IPS DF 19.7 (cell line): Measurements from ENCODE around the gene ARHGAP35.
"Not testable (repeated sequence)": the region's sequence is repeated elsewhere in the genome, so short reads cannot be mapped to it uniquely, and the experiment has no call there.

Source experiments
- DNase-seq: peaks from one replicate; pipeline ENCODE4 v3.0.0-alpha.2; 2013; ENCODE audit warnings: low read depth, low spot score

ARHGAP35 gene

GRCh38 chr19:46860846-46861690 lies at the start of gene ARHGAP35:
Gene ARHGAP35 (plus strand): TSS chr19:46860997. CDS start chr19:46918676, 57,679 bp downstream.
- DNase-seq = no peak

- no peak for DNase-seq
Measured at GRCh38 chr19:46812977-46813838, 47.6 kb upstream of the ARHGAP35 start.

GRCh38 chr19:46813839-46814358 lies 46.9 kb upstream of the ARHGAP35 start:
- DNase-seq = no peak

DNA sequence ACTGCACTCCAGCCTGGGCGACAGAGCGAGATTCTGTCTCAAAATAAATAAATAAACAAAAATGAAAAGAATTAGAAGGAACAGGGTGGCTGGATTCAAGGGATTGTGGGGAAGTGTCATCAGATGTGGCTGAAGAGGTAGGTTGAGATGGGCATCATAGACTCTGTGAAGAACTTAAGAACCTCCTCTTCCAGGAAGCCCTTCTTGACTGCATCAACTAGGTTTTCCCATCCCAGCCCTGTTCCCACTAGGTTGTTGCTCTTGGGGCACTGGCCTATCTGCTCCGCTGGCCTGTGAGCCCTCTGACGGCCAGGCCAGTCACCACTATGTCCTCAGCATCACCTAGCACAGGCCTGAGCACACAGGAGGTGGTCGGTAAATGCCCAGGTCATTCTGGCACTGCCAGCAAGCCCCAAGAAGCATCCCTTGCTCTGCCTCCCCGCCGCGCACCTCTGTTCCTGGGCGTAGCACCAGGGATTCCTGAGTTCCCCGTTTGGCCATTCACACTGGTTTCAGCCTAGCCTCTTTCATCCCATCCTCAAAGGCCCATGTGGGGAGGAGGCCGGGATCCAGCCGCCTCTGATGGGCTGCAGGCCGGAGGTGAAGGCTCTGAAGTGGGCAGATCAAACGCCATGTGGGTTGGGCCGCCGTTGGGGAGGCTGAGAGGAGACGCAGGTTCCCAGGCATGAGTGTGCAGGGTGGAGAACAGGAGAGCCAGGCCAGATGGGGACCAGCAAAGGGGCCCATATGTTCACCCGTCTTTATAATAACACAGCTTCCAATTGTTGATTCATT lies 44.8 kb upstream of the ARHGAP35 start:
- no peak for DNase-seq

DNA sequence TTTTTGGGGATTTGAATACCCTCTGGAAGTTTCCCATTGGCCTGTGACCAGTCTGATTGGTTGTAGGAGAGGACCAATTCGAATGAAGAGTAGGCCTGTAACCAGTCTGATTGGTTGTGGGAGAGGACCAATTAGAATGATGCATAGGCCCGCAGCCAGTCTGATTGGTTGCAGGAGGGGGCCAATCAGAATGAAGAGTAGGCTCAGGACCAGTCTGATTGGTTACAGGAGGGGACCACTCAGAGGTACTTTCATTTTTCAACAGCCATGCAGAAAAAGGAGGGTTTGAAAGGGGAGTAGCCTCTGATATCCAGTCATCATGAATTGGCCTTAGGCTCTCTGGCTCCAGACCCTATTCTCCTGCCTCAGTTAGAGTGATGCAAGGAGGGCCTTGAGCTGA lies 42.0 kb upstream of the ARHGAP35 start:
- DNase-seq = peak; percentile 61

DNA sequence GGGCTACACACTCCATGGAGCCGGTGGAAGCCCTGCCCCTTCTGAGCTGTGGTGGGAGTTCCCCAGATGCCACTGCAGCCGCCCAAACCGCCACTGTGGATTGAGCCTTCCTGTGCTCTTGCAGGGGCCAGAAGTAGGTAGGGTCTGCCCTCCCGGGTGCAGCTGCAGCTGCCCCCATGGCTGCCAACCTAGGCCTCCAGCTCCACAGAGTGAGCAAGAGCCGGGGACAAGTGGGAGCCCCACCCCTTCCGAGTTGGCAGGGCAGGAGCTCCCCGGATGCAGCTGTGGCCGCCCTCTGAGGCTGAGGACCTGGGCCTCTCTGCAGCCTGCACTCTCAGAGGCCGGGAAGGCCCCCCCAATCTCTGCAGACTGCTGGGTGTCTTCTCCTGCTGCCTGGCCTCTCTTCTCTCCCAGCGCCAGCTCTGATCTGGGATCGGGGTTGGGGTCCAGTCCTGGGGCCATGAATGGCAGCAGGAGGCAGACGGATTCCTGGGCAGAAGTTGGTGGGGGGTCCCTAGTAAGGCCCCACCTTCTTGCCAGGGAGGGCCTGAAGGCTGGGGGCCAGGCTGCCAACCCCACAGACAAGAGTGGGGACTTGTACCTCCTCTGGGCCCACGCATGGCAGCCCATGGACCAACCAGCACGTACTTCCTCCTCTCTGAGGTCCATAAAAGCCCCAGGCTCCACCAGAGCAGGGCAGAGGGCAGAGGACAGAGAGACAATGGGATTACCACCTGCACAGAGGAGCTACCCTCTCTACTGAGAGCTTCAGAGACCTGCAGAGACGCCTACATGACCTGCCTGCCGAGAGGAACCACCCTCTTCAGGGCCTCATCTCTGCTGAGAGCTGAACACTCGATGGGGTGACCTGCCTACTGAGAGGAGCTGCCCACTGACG lies 39.0 kb upstream of the ARHGAP35 start:
- DNase-seq = no peak

GRCh38 chr19:46822410-46822787 lies 38.4 kb upstream of the ARHGAP35 start:
- not testable (repeated sequence) for DNase-seq

DNA sequence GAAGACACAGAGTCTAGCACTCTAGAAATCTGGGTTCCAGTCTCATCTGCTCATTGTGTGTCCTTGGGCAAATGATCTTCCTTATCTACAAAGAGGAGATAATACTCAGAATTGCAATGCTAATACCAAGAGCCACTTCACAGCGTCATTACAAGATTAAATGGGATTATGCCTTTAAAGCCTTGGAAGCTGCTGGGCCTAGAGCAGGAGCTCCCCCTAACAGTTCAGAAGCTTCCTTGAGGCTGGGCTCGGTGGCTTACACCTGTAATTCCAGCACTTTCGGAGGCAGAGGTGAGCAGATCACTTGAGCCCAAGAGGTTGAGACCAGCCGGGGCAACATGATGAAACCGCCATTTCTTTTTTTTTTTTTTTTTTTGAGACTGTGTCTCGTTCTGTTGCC lies 37.7 kb upstream of the ARHGAP35 start:
- no peak for DNase-seq

DNA sequence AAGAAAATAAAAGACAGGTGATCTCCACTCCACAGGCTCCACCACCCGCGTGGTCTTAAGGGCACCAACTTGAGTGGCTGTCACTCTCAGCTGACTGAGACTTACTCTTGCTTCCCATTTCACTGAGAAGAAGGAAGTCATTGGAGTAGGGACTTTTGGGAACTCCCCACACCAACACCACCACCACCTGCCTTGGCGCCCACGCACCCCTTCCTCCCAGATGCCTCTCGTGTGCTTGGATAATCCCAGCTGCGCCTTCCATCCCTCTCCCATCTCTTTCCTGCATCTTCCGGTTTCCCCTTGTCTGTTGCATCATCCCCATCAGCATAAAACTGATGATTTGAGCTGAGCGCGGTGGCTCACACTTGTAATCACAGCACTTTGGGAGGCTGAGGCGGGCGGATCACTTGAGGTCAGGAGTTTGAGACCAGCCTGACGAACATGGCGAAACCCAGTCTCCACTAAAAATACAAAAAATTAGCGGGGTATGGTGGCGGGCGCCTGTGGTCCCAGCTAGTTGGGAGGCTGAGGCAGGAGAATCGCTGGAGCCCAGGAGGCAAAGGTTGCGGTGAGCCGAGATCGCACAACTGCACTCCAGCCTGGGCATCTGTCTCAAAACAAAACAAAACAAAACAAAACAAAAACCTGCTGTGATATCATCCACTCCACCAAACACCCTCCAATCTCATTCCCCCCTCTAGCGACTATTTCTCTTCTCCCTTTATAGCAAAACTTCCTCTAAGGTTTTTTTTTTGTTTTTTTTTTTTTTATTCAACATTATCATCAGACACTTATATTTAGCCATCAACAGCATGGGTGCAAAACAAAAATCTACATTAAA lies 35.7 kb upstream of the ARHGAP35 start:
- no peak for DNase-seq

- DNase-seq = no peak
Measured at GRCh38 chr19:46825731-46826055, 35.1 kb upstream of the ARHGAP35 start.

DNA sequence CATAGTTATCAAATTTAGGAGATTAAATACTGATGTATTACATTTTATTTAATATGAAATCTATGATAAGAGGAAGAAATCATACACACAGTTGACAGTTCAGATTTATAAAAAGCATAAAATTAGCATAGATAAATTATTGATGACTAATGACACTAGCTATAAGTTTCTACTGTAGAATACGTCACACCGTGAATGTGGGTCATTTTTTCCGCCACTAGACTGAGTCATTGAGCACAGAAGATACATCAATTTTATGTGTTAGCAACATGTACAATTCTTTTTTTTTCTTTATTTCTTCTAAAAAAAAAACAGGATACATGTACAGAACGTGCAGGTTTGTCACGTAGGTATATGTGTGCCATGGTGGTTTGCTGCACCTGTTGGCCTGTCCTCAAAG lies 32.3 kb upstream of the ARHGAP35 start:
- no peak for DNase-seq

- no peak for DNase-seq
Measured at GRCh38 chr19:46830864-46831263, 29.9 kb upstream of the ARHGAP35 start.

DNA sequence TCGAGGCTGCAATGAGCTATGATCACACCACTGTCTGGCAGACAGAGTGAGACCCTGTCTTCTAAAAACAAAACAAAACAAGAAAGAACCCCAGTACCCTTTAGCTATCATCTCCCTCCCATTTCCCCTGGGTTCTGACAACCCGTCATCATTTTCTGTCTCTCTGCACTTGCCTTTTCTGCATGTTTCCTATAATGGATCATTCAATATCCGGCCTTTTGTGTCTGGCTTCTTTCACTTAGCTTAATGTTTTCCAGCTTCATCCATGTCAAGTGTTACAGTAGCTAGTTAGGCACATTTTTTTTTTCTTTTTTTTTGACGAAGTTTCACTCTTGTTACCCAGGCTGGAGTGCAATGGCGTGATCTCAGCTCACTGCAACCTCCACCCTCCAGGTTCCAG lies 26.7 kb upstream of the ARHGAP35 start:
- no peak for DNase-seq

- DNase-seq = no peak
Measured at GRCh38 chr19:46834984-46835383, 25.8 kb upstream of the ARHGAP35 start.

DNA sequence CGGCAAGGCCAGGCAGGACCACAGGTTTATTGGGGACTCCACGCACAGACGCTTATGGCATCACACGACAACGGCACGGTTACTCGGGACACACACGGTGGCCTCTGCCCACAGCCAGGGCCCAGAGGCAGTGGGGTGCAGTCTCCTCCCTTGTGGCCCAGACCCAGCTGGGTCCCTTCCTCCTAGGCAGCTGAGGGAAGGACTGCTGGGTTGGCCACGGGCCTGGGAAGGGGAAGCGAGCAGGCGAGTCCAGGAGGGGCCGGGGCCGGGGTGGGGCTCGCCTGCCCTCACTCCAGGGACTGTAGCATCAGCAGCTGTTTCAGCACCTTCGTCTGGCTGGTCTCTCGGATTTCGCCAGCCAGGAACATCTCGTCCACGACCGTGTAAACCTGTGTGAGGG lies 22.6 kb upstream of the ARHGAP35 start:
- no peak for DNase-seq

- no peak for DNase-seq
Measured at GRCh38 chr19:46839752-46840497, 20.9 kb upstream of the ARHGAP35 start.

DNA sequence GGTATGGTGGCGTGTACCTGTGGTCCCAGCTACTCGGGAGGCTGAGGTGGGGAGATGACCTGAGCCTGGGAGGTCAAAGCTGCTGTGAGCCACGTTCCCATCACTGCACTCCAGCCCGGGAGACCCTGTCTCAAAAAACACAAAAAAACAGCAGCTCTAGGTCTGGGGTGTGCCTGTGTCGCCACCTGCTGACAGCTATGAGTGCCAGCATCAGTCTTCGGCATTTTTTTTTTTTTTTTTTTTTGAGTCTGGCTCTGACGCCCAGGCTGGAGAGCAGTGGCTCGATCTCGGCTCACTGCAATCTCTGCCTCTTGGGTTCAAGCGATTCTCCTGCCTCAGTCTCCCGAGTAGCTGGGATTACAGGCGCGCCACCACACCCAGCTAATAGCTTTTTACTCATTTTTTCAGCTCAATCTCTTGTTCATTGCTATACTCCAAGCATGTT lies 20.3 kb upstream of the ARHGAP35 start:
- DNase-seq = no peak

- DNase-seq = no peak
Measured at GRCh38 chr19:46841458-46842083, 19.2 kb upstream of the ARHGAP35 start.

GRCh38 chr19:46842791-46843190 lies 18.0 kb upstream of the ARHGAP35 start:
- DNase-seq = no peak
